ENCODE results near the gene SELENOO. TPM values are rescaled to one million over a fixed set of nuclear protein-coding genes. Genes with fewer than 3 reads are reported as not detected.

Gene SELENOO
- total RNA-seq, 1 experiment from 2014 or later = 29.6 TPM

- Histone ChIP-seq H3K4me1 (ENCODE audit: control insufficient read depth in 1 of 2, insufficient read depth in 2 of 2, low read length in 2 of 2) (peaks cover 12 to 51% of the 10 kb centered on the region in 2 experiments; a peak in 3 of 4 replicates), H3K4me3 (replicated peaks in 1 of 2; ENCODE audit: low read depth in 1 of 2, low read length in 2 of 2) (peak overlapping the region; percentile 15 to 93; a peak in 3 of 4 replicates), H3K9me3 (ENCODE audit: control insufficient read depth in 1 of 2, insufficient read depth in 1 of 2, low read depth in 1 of 2, low read length in 2 of 2) (no peaks in the 10 kb centered on the region), H2AFZ (ENCODE audit: low read depth, low read length, poor library complexity, severe bottlenecking) (no peak overlapping the region), H3K9me2 (ENCODE audit: insufficient read depth) (no peaks in the 10 kb centered on the region), H3K79me2 (ENCODE audit: insufficient read depth, low read length) (peaks cover 33% of the 10 kb centered on the region), H4K20me1 (ENCODE audit: insufficient read depth) (no peaks in the 10 kb centered on the region), H3K27me3 (ENCODE audit: insufficient read depth, low read length) (no peaks in the 10 kb centered on the region), H3K36me3 (ENCODE audit: control insufficient read depth in 1 of 2, insufficient read depth in 2 of 2, low read length in 2 of 2) (peaks cover 0 to 11% of the 10 kb centered on the region in 2 experiments; a peak in 2 of 4 replicates), H3K27ac (ENCODE audit: low read depth, low read length) (peak overlapping the region; percentile 99), H3K4me2 (ENCODE audit: low read length) (peak overlapping the region; percentile 98), H3K9ac (ENCODE audit: low read length) (peak overlapping the region; percentile 96)
- ChIA-PET POLR2A (interaction anchor here (0.6 to 1.7 kb wide), 6 partner anchors 9 to 90 kb away, joined by 3 to 7 read pairs (median 4); partner anchors contain the start of gene MAPK12), RAD21 (ENCODE audit: low non-redundant PET in 1 of 2, low total read pairs in 2 of 2, uncharacterized antibody in 2 of 2, unreplicated experiment in 2 of 2) (interaction anchor here (0.7 to 1.3 kb wide), 3 partner anchors 8 to 115 kb away, joined by 3 to 5 read pairs (median 3); no protein-coding TSS in a partner anchor), CTCF (interaction anchor here (0.9 to 3.0 kb wide), 8 partner anchors 11 to 369 kb away, joined by 3 to 17 read pairs (median 5); partner anchors contain the start of genes LMF2, NCAPH2 and SCO2)
- TF ChIP-seq MAX (IDR thresholded peaks at IDR 0.05) (no peak), CTCF (IDR thresholded peaks at IDR 0.05 in 2 of 3, conservative IDR thresholded peaks at IDR 0.05 in 1 of 3; ENCODE audit: borderline replicate concordance in 1 of 3, insufficient read depth in 1 of 3, low read depth in 2 of 3, low read length in 2 of 3) (no peak), CBX3 (IDR thresholded peaks at IDR 0.05; ENCODE audit: low read depth) (no peak)
- intact Hi-C loops (cut with micrococcal nuclease) = loop anchor here (1.0 to 5.0 kb wide), 3 partner anchors 91 to 246 kb away; no protein-coding TSS in a partner anchor
- ATAC-seq (peak; percentile 4), DNase-seq (ENCODE audit: low read depth, low spot score) (no peak)
- no TSS peak for BruUV-seq (replicated peaks)
Observed at GRCh38 chr22:50251477-50252081, 50.8 kb downstream of the SELENOO start.

Data from HCT116 (cell line).